HFFc6 (cell line): Measurements from ENCODE around the gene GPC6. TPM values are rescaled to one million over a fixed set of nuclear protein-coding genes. Genes with fewer than 3 reads are reported as not detected.
"Not testable (repeated sequence)": the region's sequence is repeated elsewhere in the genome, so short reads cannot be mapped to it uniquely, and the experiment has no call there.

Experiments used
- DNase-seq: peaks from one replicate; pipeline ENCODE4 v3.0.0-alpha.2; 2018
- H3K27ac Mint-ChIP-seq: 2 replicates; pipeline ENCODE4 v1.8.0; 2020; ENCODE audit warnings: mild to moderate bottlenecking, mixed read lengths
- H3K27me3 Mint-ChIP-seq: 2 replicates; pipeline ENCODE4 v1.8.0; 2021; ENCODE audit warnings: mild to moderate bottlenecking, moderate library complexity, mixed read lengths; ENCODE audit not compliant: insufficient read depth
- H3K36me3 Mint-ChIP-seq: 2 replicates; pipeline ENCODE4 v1.8.0; 2021; ENCODE audit warnings: low read depth, mixed read lengths
- H3K4me1 Mint-ChIP-seq: 2 replicates; pipeline ENCODE4 v1.8.0; 2020; ENCODE audit warnings: low read depth, mixed read lengths
- H3K4me3 Mint-ChIP-seq: 2 replicates; pipeline ENCODE4 v1.8.0; 2020; ENCODE audit warnings: mild to moderate bottlenecking, moderate library complexity, mixed read lengths
- H3K9me3 Mint-ChIP-seq: 2 replicates; pipeline ENCODE4 v1.8.0; 2020; ENCODE audit warnings: mild to moderate bottlenecking, mixed read lengths
- CTCF ChIP-seq: fragments of 200-600 bp; sonication (generic); IDR thresholded peaks from 2 replicates; pipeline ENCODE4 v1.5.0; 2021; ENCODE audit warnings: antibody characterized with exemption, mild to moderate bottlenecking
- total RNA-seq, 6 experiments: library from RNA; stranded (reverse); fragmentation: NEBNext Ultra II Directional; extraction: Animal tissue kit (Norgen Biotek cat#: 25700); gene quantifications; 2 replicates in 1 of 6; 3 replicates in 5 of 6; pipeline ENCODE4 v1.2.3, GENCODE V29; 2021

GPC6 gene
- total RNA-seq, 6 experiments from 2014 or later: 3.0 to 5.3 (median 4.4) TPM

- peaks cover 24% of the 10 kb centered on the region for H3K4me1 Mint-ChIP-seq
- H3K9me3 Mint-ChIP-seq: no peaks in the 10 kb centered on the region
- no peak overlapping the region for H3K27ac Mint-ChIP-seq
- no peak overlapping the region for H3K4me3 Mint-ChIP-seq
- no peaks in the 10 kb centered on the region for H3K36me3 Mint-ChIP-seq
- DNase-seq: no peak
- no peak for TF ChIP-seq CTCF
- no peaks in the 10 kb centered on the region for H3K27me3 Mint-ChIP-seq
Observed at GRCh38 chr13:94201022-94201421, 974.4 kb downstream of the GPC6 start.

- DNase-seq: no peak
- peaks cover 6% of the 10 kb centered on the region; the same call in 1 of the 2 replicates for H3K4me1 Mint-ChIP-seq
- H3K9me3 Mint-ChIP-seq: no peaks in the 10 kb centered on the region
- no peaks in the 10 kb centered on the region for H3K27me3 Mint-ChIP-seq
- no peak for TF ChIP-seq CTCF
- H3K27ac Mint-ChIP-seq: no peak overlapping the region
- H3K36me3 Mint-ChIP-seq: no peaks in the 10 kb centered on the region
- H3K4me3 Mint-ChIP-seq: no peak overlapping the region
Observed at GRCh38 chr13:94204163-94204562, 977.6 kb downstream of the GPC6 start.

- H3K36me3 Mint-ChIP-seq: no peaks in the 10 kb centered on the region
- no peak for TF ChIP-seq CTCF
- no peaks in the 10 kb centered on the region for H3K9me3 Mint-ChIP-seq
- H3K27ac Mint-ChIP-seq: no peak overlapping the region
- no peak overlapping the region for H3K4me3 Mint-ChIP-seq
- no peaks in the 10 kb centered on the region for H3K4me1 Mint-ChIP-seq
- H3K27me3 Mint-ChIP-seq: no peaks in the 10 kb centered on the region
- DNase-seq: no peak
Observed at GRCh38 chr13:94204946-94205345, 978.3 kb downstream of the GPC6 start.

GRCh38 chr13:94205896-94206295 is 979.3 kb downstream of the GPC6 start:
- no peaks in the 10 kb centered on the region for H3K27me3 Mint-ChIP-seq
- no peaks in the 10 kb centered on the region for H3K9me3 Mint-ChIP-seq
- no peaks in the 10 kb centered on the region for H3K36me3 Mint-ChIP-seq
- no peak for DNase-seq
- H3K27ac Mint-ChIP-seq: no peak overlapping the region
- TF ChIP-seq CTCF: no peak
- H3K4me3 Mint-ChIP-seq: no peak overlapping the region
- no peaks in the 10 kb centered on the region for H3K4me1 Mint-ChIP-seq

GRCh38 chr13:94209117-94209516 is 982.5 kb downstream of the GPC6 start:
- Mint-ChIP-seq H3K27me3 (no peaks in the 10 kb centered on the region), H3K4me3 (no peak overlapping the region), H3K27ac (no peak overlapping the region), H3K36me3 (no peaks in the 10 kb centered on the region), H3K9me3 (no peaks in the 10 kb centered on the region), H3K4me1 (no peaks in the 10 kb centered on the region)
- TF ChIP-seq CTCF: no peak
- no peak for DNase-seq

- not testable (repeated sequence) for H3K9me3 Mint-ChIP-seq, H3K36me3 Mint-ChIP-seq, H3K27ac Mint-ChIP-seq, H3K4me3 Mint-ChIP-seq, DNase-seq, H3K27me3 Mint-ChIP-seq, H3K4me1 Mint-ChIP-seq
Observed at GRCh38 chr13:94209913-94210312, 983.3 kb downstream of the GPC6 start.
